Activated B cell treated with CpG ODN at 0.5 μM for 24 hours (primary cell): ENCODE measurements around the gene IDI2. TPM values are rescaled to one million over a fixed set of nuclear protein-coding genes. Genes with fewer than 3 reads are reported as not detected.
"Not testable (repeated sequence)": the region's sequence is repeated elsewhere in the genome, so short reads cannot be mapped to it uniquely, and the experiment has no call there.

Experiments
- ATAC-seq: fragments of 200-7000 bp; cut with Tn5 transposase; one replicate; pipeline ENCODE4 v1.10.0; 2021; ENCODE audit warnings: low read depth, mild to moderate bottlenecking, moderate library complexity
- CTCF ChIA-PET: fragments of 350-600 bp; sonication (Branson Sonifier 250); formaldehyde crosslinking; loops from one replicate; lab custom pipeline; 2021; ENCODE audit warnings: antibody characterized with exemption; lab: Charles Lee
- POLR2A ChIA-PET: fragments of 350-600 bp; sonication (Branson Sonifier 250); formaldehyde crosslinking; loops from one replicate; lab custom pipeline; 2021; ENCODE audit warnings: antibody characterized with exemption; lab: Charles Lee
- DNase-seq: peaks from one replicate; pipeline ENCODE4 v3.0.0; 2022
- H3K27ac Mint-ChIP-seq: one replicate; pipeline ENCODE4 v1.8.0; 2020; ENCODE audit warnings: mixed read lengths
- H3K27me3 Mint-ChIP-seq: one replicate; pipeline ENCODE4 v1.8.0; 2021; ENCODE audit warnings: mixed read lengths
- H3K36me3 Mint-ChIP-seq: one replicate; pipeline ENCODE4 v1.8.0; 2021; ENCODE audit warnings: low read depth, mixed read lengths
- H3K4me1 Mint-ChIP-seq: one replicate; pipeline ENCODE4 v1.8.0; 2021; ENCODE audit warnings: mixed read lengths
- H3K4me3 Mint-ChIP-seq: one replicate; pipeline ENCODE4 v1.8.0; 2020; ENCODE audit warnings: mild to moderate bottlenecking, mixed read lengths
- H3K9me3 Mint-ChIP-seq: one replicate; pipeline ENCODE4 v1.8.0; 2020; ENCODE audit warnings: mixed read lengths
- CTCF ChIP-seq: fragments of 200-600 bp; IDR thresholded peaks from one replicate; pipeline ENCODE4 v1.8.0; 2022; ENCODE audit warnings: antibody characterized with exemption, mild to moderate bottlenecking
- intact Hi-C: fragments of 100-400 bp; cut with micrococcal nuclease; formaldehyde crosslinking; loops from one replicate; pipeline ENCODE4 v1.15.1; 2024
- total RNA-seq: library from RNA; stranded (reverse); gene quantifications from 2 replicates; pipeline ENCODE4 v1.2.3, GENCODE V29; 2022

The IDI2 gene
- total RNA-seq, 1 donor from 2014 or later = not detected

- no peak overlapping the region for H3K4me3 Mint-ChIP-seq
- peaks cover 16% of the 10 kb centered on the region for H3K4me1 Mint-ChIP-seq
- ChIA-PET POLR2A (interaction anchor here (2.1 kb wide), 1 partner anchor 20 kb away, joined by 7 read pairs; the partner anchor contains the start of gene IDI1), CTCF (no interaction called here)
- no peaks in the 10 kb centered on the region for H3K9me3 Mint-ChIP-seq
- peaks cover 18% of the 10 kb centered on the region for H3K36me3 Mint-ChIP-seq
- DNase-seq (no peak), ATAC-seq (no peak)
- intact Hi-C loops = no loop called here
- H3K27me3 Mint-ChIP-seq = no peaks in the 10 kb centered on the region
- no peak for TF ChIP-seq CTCF
- H3K27ac Mint-ChIP-seq = no peak overlapping the region
Measured at GRCh38 chr10:1068380-1069361, 43.0 kb upstream of the IDI2 start.

- POLR2A ChIA-PET, CTCF ChIA-PET: not testable (repeated sequence)
Measured at GRCh38 chr10:1066734-1067133, 41.1 kb upstream of the IDI2 start.

DNA sequence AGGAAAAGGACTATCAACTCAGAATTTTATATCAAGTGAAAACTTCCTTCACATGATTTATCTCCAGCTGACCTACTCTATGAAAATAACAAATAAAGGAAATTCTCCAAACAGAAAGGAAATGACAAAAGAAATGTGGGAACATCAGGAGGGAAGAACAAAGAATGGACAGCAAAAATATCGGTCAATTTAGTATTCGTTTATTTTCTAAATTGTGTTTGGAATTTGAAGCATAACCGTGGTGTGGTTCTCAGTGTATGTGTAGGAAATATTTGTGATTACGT is 39.2 kb upstream of the IDI2 start:
- POLR2A ChIA-PET = no interaction called here
- intact Hi-C loops = no loop called here
- no peaks in the 10 kb centered on the region for H3K9me3 Mint-ChIP-seq
- H3K4me3 Mint-ChIP-seq = no peak overlapping the region
- no peak overlapping the region for H3K27ac Mint-ChIP-seq
- peaks cover 30% of the 10 kb centered on the region for H3K4me1 Mint-ChIP-seq
- H3K27me3 Mint-ChIP-seq = no peaks in the 10 kb centered on the region
- DNase-seq (no peak), ATAC-seq (no peak)
- H3K36me3 Mint-ChIP-seq = peaks cover 29% of the 10 kb centered on the region
- TF ChIP-seq CTCF = no peak
- CTCF ChIA-PET = interaction anchor here (0.9 kb wide), 1 partner anchor 13 kb away, joined by 3 read pairs; no protein-coding TSS in a partner anchor

More at GRCh38 chr10:1066734-1067133, 41.1 kb upstream of the IDI2 start:
- intact Hi-C loops, H3K4me3 Mint-ChIP-seq, DNase-seq, ATAC-seq, H3K9me3 Mint-ChIP-seq, H3K27me3 Mint-ChIP-seq, H3K27ac Mint-ChIP-seq: not testable (repeated sequence)
- peaks cover 19% of the 10 kb centered on the region for H3K4me1 Mint-ChIP-seq
- peaks cover 23% of the 10 kb centered on the region for H3K36me3 Mint-ChIP-seq

DNA sequence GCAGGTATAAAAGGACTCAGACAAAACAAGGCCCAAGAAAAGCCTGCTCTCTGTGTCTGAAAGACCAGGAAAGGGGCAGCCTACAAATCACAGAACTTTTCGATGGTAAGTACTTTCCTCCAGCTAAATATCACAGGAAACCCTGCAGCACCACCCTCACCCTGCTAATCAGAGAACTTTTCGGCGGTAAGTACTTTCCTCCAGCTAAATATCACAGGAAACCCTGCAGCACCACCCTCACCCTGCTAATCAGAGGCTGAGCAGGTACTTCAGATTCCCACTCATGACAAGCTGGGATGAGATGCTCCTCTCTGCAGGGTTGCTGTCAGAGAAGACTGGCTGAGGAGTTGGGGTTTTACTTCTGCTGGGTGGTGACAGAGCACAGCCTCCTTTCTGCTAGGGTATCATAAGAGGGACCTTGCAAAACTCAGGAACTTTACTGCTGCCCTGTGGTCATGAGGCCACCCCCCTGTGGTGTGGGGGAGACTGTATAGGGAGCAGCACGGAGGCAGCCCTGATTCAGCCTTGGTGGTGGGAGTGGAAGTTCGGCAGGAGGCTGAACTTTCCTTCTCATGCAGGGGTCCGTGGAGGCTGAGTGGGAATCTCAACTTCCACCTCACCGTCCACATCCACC is 37.7 kb upstream of the IDI2 start:
- Mint-ChIP-seq H3K36me3 (peaks cover 31% of the 10 kb centered on the region), H3K9me3 (no peaks in the 10 kb centered on the region), H3K27ac (no peak overlapping the region), H3K4me1 (peaks cover 31% of the 10 kb centered on the region), H3K27me3 (no peaks in the 10 kb centered on the region), H3K4me3 (no peak overlapping the region)
- ATAC-seq (no peak), DNase-seq (no peak)
- intact Hi-C loops = no loop called here
- no peak for TF ChIP-seq CTCF
- ChIA-PET POLR2A (no interaction called here), CTCF (no interaction called here)

GRCh38 chr10:1061930-1062774 is 36.5 kb upstream of the IDI2 start:
- intact Hi-C loops = no loop called here
- Mint-ChIP-seq H3K9me3 (no peaks in the 10 kb centered on the region), H3K27me3 (no peaks in the 10 kb centered on the region), H3K36me3 (peaks cover 31% of the 10 kb centered on the region), H3K4me3 (no peak overlapping the region), H3K27ac (no peak overlapping the region), H3K4me1 (peaks cover 39% of the 10 kb centered on the region)
- DNase-seq = no peak
- TF ChIP-seq CTCF = no peak
- ChIA-PET POLR2A (interaction anchor here (0.6 kb wide), 1 partner anchor 14 kb away, joined by 4 read pairs; no protein-coding TSS in a partner anchor), CTCF (no interaction called here)
- no peak for ATAC-seq
